Measurements from ENCODE around the gene SWI5. TPM values are rescaled to one million over a fixed set of nuclear protein-coding genes. Genes with fewer than 3 reads are reported as not detected.

SWI5 gene
- total RNA-seq, 2 donors from 2014 or later = 34.8 to 38.5 TPM

- Histone ChIP-seq H3K4me1 (replicated peaks) (no peaks in the 10 kb centered on the region), H3K9me3 (no peaks in the 10 kb centered on the region), H3K4me3 (no peak overlapping the region), H3K27me3 (replicated peaks; ENCODE audit: insufficient read depth) (no peaks in the 10 kb centered on the region), H3K36me3 (peaks cover 28 to 39% of the 10 kb centered on the region in 2 donors), H3K27ac (no peak overlapping the region)
- WGBS = 73% methylated on average over 22 of the region's 23 CpGs
- intact Hi-C loops (cut with DNase I) = no loop called here
- DNase-seq (ENCODE audit: low spot score) = no peak
- TF ChIP-seq CTCF (IDR thresholded peaks at IDR 0.05) (no peak), POLR2A (IDR thresholded peaks at IDR 0.05) (no peak), POLR2AphosphoS5 (IDR thresholded peaks at IDR 0.05) (no peak)
Observed at GRCh38 chr9:128257086-128257825, 18.8 kb upstream of the SWI5 start.

- no peak overlapping the region for H3K4me3 ChIP-seq
- no peaks in the 10 kb centered on the region for H3K4me1 ChIP-seq (replicated peaks)
- WGBS = 83% methylated on average over 9 of the region's 11 CpGs
- no peak overlapping the region for H3K27ac ChIP-seq
- intact Hi-C loops (cut with DNase I) = no loop called here
- H3K27me3 ChIP-seq (replicated peaks; ENCODE audit: insufficient read depth) = no peaks in the 10 kb centered on the region
- peaks cover 28 to 43% of the 10 kb centered on the region in 2 donors for H3K36me3 ChIP-seq
- H3K9me3 ChIP-seq = no peaks in the 10 kb centered on the region
- DNase-seq (ENCODE audit: low spot score) = no peak
- no peak for TF ChIP-seq POLR2A (IDR thresholded peaks at IDR 0.05)
- TF ChIP-seq CTCF (IDR thresholded peaks at IDR 0.05) = no peak
- no peak for TF ChIP-seq POLR2AphosphoS5 (IDR thresholded peaks at IDR 0.05)
Observed at GRCh38 chr9:128257907-128258306, 18.2 kb upstream of the SWI5 start.

GRCh38 chr9:128258326-128258725 is 17.8 kb upstream of the SWI5 start:
- TF ChIP-seq CTCF (IDR thresholded peaks at IDR 0.05) (no peak), POLR2AphosphoS5 (IDR thresholded peaks at IDR 0.05) (no peak), POLR2A (IDR thresholded peaks at IDR 0.05) (no peak)
- Histone ChIP-seq H3K4me3 (no peak overlapping the region), H3K27ac (no peak overlapping the region), H3K36me3 (peaks cover 28 to 43% of the 10 kb centered on the region in 2 donors), H3K27me3 (replicated peaks; ENCODE audit: insufficient read depth) (no peaks in the 10 kb centered on the region), H3K9me3 (no peaks in the 10 kb centered on the region), H3K4me1 (replicated peaks) (no peaks in the 10 kb centered on the region)
- 97% methylated on average over 6 of the region's 6 CpGs for WGBS
- no peak for DNase-seq (ENCODE audit: low spot score)
- intact Hi-C loops (cut with DNase I) = no loop called here

- no peaks in the 10 kb centered on the region for H3K4me1 ChIP-seq (replicated peaks)
- H3K27me3 ChIP-seq (replicated peaks; ENCODE audit: insufficient read depth) = no peaks in the 10 kb centered on the region
- no peak for DNase-seq (ENCODE audit: low spot score)
- H3K9me3 ChIP-seq = no peaks in the 10 kb centered on the region
- no peak for TF ChIP-seq POLR2A (IDR thresholded peaks at IDR 0.05)
- no peak for TF ChIP-seq POLR2AphosphoS5 (IDR thresholded peaks at IDR 0.05)
- TF ChIP-seq CTCF (IDR thresholded peaks at IDR 0.05) = no peak
- no peak overlapping the region for H3K4me3 ChIP-seq
- 85% methylated on average over 9 of the region's 9 CpGs for WGBS
- no peak overlapping the region for H3K27ac ChIP-seq
- H3K36me3 ChIP-seq = peaks cover 28 to 43% of the 10 kb centered on the region in 2 donors
- intact Hi-C loops (cut with DNase I) = no loop called here
Observed at GRCh38 chr9:128259156-128259555, 16.9 kb upstream of the SWI5 start.

GRCh38 chr9:128260340-128260739 is 15.7 kb upstream of the SWI5 start:
- DNase-seq (ENCODE audit: low spot score) = no peak
- intact Hi-C loops (cut with DNase I) = no loop called here
- Histone ChIP-seq H3K27me3 (replicated peaks; ENCODE audit: insufficient read depth) (no peaks in the 10 kb centered on the region), H3K9me3 (no peaks in the 10 kb centered on the region), H3K4me3 (no peak overlapping the region), H3K36me3 (peaks cover 30 to 43% of the 10 kb centered on the region in 2 donors), H3K4me1 (replicated peaks) (no peaks in the 10 kb centered on the region), H3K27ac (no peak overlapping the region)
- WGBS = 93% methylated on average over 17 of the region's 17 CpGs
- no peak for TF ChIP-seq POLR2A (IDR thresholded peaks at IDR 0.05)
- no peak for TF ChIP-seq CTCF (IDR thresholded peaks at IDR 0.05)
- no peak for TF ChIP-seq POLR2AphosphoS5 (IDR thresholded peaks at IDR 0.05)

Measured in prostate gland (tissue), 2 donors.